GM06990 (cell line): ENCODE results near the gene DAP3.
A peak's percentile ranks its signal among the peaks of the same experiment; 100 is the strongest.
"Not testable (repeated sequence)": the region's sequence is repeated elsewhere in the genome, so short reads cannot be mapped to it uniquely, and the experiment has no call there.

Source experiments
- DNase-seq: peaks from one replicate; pipeline ENCODE4 v3.0.0-alpha.2; 2011; ENCODE audit not compliant: insufficient read length; ENCODE audit errors: extremely low read depth
- H3K27me3 ChIP-seq: replicated peaks from 2 replicates; pipeline ENCODE4 v1.6.0; 2011; ENCODE audit warnings: low read length; ENCODE audit not compliant: control insufficient read depth, insufficient read depth
- H3K36me3 ChIP-seq: 2 replicates; pipeline ENCODE4 v1.5.1; 2011; ENCODE audit warnings: low read length; ENCODE audit not compliant: control insufficient read depth, insufficient read depth
- H3K4me3 ChIP-seq: replicated peaks from 2 replicates; pipeline ENCODE4 v1.5.1; 2011; ENCODE audit warnings: low read depth, mild to moderate bottlenecking, control low read depth, low read length
- TF ChIP-seq, protein P1 (sequence below): IDR thresholded peaks from 2 replicates; pipeline ENCODE4 v1.5.1; 2011; ENCODE audit warnings: low read length, control low read depth, mild to moderate bottlenecking, inconsistent platforms; ENCODE audit not compliant: insufficient read depth, poor library complexity, severe bottlenecking

DAP3 gene

DNA sequence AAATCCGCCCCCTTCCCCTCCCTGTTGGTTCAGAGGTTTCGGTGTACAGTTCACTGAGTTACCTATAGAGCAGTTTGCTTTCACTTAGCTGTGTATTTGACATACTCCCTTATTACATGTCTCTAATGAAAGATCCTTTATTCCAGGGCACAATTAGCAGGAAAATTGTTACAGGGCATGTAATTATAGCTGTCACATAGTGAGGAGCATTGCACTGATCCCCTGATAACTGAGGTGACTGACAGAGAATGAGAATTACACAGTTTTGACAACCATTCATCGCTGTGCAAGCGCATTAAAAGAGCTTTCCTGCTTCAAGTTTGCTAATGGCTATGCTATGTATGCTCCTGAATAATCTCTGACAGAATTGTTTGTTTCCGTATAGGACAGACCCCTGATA is 26.9 kb downstream of the DAP3 start:
- no peak for DNase-seq
- peaks cover 2% of the 10 kb centered on the region for H3K36me3 ChIP-seq

DNA sequence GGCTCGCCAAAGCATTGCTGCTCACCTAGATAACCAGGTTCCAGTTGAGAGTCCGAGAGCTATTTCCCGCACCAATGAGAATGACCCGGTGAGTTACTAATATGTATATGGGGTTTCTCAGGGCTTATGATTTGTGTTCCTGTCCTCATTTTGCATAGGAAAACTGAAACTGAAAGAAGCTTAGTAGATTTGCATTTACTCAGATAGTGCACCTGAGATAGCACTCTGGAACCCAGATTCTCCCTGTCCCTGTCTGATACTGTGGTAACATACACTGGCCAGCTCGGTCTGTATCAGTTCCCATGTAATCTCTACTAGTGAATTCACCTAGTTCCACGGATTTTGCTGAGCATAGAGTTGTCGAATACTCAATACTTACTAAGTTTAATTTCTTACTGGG is 28.1 kb downstream of the DAP3 start:
- TF ChIP-seq, protein P1, sequence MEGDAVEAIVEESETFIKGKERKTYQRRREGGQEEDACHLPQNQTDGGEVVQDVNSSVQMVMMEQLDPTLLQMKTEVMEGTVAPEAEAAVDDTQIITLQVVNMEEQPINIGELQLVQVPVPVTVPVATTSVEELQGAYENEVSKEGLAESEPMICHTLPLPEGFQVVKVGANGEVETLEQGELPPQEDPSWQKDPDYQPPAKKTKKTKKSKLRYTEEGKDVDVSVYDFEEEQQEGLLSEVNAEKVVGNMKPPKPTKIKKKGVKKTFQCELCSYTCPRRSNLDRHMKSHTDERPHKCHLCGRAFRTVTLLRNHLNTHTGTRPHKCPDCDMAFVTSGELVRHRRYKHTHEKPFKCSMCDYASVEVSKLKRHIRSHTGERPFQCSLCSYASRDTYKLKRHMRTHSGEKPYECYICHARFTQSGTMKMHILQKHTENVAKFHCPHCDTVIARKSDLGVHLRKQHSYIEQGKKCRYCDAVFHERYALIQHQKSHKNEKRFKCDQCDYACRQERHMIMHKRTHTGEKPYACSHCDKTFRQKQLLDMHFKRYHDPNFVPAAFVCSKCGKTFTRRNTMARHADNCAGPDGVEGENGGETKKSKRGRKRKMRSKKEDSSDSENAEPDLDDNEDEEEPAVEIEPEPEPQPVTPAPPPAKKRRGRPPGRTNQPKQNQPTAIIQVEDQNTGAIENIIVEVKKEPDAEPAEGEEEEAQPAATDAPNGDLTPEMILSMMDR = no peak
- Histone ChIP-seq H3K36me3 (peaks cover 3% of the 10 kb centered on the region), H3K4me3 (no peak overlapping the region), H3K27me3 (no peaks in the 10 kb centered on the region)
- peak; percentile 27 for DNase-seq

More for the DNA sequence above, 26.9 kb downstream of the DAP3 start:
- TF ChIP-seq, protein P1 = no peak
- Histone ChIP-seq H3K4me3 (no peak overlapping the region), H3K27me3 (no peaks in the 10 kb centered on the region)

DNA sequence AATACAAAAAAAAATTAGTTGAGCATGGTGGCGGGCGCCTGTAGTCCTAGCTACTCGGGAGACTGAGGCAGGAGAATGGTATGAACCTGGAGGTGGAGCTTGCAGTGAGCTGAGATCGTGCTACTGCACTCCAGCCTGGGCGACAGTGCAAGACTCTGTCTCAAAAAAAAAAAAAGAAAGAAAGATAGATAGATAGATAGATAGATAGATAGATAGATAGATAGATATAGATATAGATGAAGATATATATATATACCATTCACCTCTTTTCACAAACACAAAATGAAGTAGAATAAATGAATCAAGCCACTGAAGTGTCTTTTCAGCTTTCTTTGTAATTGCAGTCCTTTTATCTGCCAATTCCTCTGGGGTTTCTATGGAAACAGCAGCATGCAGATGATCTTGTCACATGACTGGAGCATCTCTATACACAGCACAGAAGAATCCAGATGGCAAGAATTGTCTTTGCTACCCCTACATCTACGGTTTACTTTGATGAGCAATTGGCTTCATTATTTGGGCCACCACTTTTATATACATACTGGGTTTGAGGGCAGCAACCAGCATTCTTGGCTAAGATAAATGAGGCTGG is 29.7 kb downstream of the DAP3 start:
- not testable (repeated sequence) for H3K27me3 ChIP-seq, DNase-seq, H3K36me3 ChIP-seq

DNA sequence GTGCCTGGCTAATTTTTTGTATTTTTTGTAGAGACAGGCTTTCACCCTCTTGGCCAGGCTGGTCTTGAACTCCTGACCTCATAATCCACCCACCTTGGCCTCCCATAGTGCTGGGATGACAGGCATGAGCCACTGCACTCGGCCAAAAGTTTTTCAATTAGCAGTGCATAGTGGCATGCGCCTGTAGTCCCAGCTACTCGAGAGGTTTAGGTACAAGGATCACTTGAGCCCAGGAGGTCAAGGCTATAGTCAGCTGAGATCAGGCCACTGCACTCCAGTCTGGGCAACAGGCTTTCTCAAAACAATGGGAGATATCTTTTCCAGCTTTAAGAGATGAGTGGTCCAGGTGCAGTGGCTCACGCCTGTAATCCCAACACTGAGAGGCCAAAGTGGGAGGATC is 30.8 kb downstream of the DAP3 start:
- TF ChIP-seq, protein P1 = no peak
- DNase-seq = no peak
- no peak overlapping the region for H3K4me3 ChIP-seq
- peaks cover 5% of the 10 kb centered on the region for H3K36me3 ChIP-seq
- H3K27me3 ChIP-seq = no peaks in the 10 kb centered on the region

More for the DNA sequence above, 29.7 kb downstream of the DAP3 start:
- not testable (repeated sequence) for H3K4me3 ChIP-seq

DNA sequence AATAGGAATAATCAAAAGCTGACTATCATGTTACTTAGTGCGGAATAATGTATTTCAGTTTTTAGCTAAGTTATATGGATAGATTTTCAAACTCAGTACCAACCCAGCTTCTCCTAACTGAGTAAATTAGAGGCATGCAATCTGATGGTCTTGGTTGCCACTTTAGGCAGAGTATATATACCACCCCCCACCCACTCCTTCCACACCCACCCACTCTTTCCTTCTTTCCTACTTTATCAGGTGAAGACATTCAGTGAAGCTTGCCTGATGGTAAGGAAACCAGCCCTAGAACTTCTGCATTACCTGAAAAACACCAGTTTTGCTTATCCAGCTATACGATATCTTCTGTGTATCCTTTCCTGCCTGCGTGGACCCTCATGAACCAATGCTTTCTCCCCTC is 36.3 kb downstream of the DAP3 start:
- TF ChIP-seq, protein P1 = no peak
- no peak overlapping the region for H3K4me3 ChIP-seq
- no peak for DNase-seq
- peaks cover 10% of the 10 kb centered on the region for H3K36me3 ChIP-seq
- H3K27me3 ChIP-seq = no peaks in the 10 kb centered on the region

DNA sequence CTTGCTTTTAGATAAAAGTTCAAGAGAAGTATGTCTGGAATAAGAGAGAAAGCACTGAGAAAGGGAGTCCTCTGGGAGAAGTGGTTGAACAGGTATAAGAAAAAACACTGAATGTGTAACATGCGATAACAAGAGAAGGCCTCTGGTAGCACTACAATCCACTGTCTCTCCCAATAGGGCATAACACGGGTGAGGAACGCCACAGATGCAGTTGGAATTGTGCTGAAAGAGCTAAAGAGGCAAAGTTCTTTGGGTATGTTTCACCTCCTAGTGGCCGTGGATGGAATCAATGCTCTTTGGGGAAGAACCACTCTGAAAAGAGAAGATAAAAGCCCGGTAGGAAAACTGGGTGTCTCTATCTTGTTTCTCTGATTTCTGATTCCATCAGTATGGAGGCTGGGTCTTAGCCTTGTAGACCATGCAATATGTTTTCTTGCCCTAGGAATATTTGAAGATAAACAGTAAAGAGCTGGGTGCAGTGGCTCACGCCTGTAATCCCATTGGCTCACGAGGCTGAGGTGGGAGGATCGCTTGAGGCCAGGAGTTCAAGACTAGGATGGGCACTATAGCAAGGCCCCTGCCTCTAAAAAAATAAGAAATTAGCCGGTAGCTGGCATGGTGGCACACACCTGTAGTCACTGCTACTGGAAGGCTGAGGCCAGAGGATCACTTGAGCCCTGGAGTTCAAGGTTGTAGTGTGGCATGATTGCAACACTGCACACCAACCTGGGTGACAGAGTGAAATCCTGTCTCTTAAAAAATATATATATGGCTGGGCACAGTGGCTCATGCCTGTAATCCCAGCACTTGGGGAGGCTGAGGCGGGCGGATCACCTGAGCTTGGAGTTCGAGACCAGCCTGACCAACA is 40.4 kb downstream of the DAP3 start:
- no peak overlapping the region for H3K4me3 ChIP-seq
- no peaks in the 10 kb centered on the region for H3K27me3 ChIP-seq
- no peak for DNase-seq
- TF ChIP-seq, protein P1 = peak; percentile 72
- H3K36me3 ChIP-seq = peaks cover 11% of the 10 kb centered on the region
